HUES6 (cell line): ENCODE results near the gene ECM2.

ENCODE experiments used
- H3K27ac ChIP-seq: 2 replicates; pipeline ENCODE4 v1.7.0; 2013; ENCODE audit warnings: low read depth, mild to moderate bottlenecking, low read length, inconsistent platforms
- H3K27me3 ChIP-seq: 2 replicates; pipeline ENCODE4 v1.6.1; 2013; ENCODE audit warnings: low read length; ENCODE audit not compliant: control insufficient read depth, insufficient read depth
- H3K36me3 ChIP-seq: 2 replicates; pipeline ENCODE4 v1.6.1; 2013; ENCODE audit warnings: low read length; ENCODE audit not compliant: control insufficient read depth, insufficient read depth
- H3K4me1 ChIP-seq: 2 replicates; pipeline ENCODE4 v1.6.1; 2013; ENCODE audit warnings: low read length; ENCODE audit not compliant: control insufficient read depth, insufficient read depth
- H3K4me3 ChIP-seq: 2 replicates; pipeline ENCODE4 v1.5.1; 2013; ENCODE audit warnings: low read depth, low read length
- H3K9ac ChIP-seq: one replicate; pipeline ENCODE4 v1.6.1; 2013; ENCODE audit warnings: mild to moderate bottlenecking, low read length
- H3K9me3 ChIP-seq: 2 replicates; pipeline ENCODE4 v1.6.1; 2013; ENCODE audit warnings: low read depth, low read length; ENCODE audit not compliant: control insufficient read depth, insufficient read depth

ECM2 gene

GRCh38 chr9:92463387-92463786, 72.4 kb downstream of the ECM2 start:
- no peak overlapping the region for H3K9ac ChIP-seq
- no peaks in the 10 kb centered on the region for H3K36me3 ChIP-seq
- peaks cover 8% of the 10 kb centered on the region; the same call in 1 of the 2 replicates for H3K4me1 ChIP-seq
- H3K27ac ChIP-seq: no peak overlapping the region
- H3K9me3 ChIP-seq: no peaks in the 10 kb centered on the region
- H3K27me3 ChIP-seq: no peaks in the 10 kb centered on the region
- no peak overlapping the region for H3K4me3 ChIP-seq

GRCh38 chr9:92457576-92457975, 78.2 kb downstream of the ECM2 start:
- Histone ChIP-seq H3K4me1 (no peaks in the 10 kb centered on the region), H3K27me3 (no peaks in the 10 kb centered on the region), H3K9ac (no peak overlapping the region)

DNA sequence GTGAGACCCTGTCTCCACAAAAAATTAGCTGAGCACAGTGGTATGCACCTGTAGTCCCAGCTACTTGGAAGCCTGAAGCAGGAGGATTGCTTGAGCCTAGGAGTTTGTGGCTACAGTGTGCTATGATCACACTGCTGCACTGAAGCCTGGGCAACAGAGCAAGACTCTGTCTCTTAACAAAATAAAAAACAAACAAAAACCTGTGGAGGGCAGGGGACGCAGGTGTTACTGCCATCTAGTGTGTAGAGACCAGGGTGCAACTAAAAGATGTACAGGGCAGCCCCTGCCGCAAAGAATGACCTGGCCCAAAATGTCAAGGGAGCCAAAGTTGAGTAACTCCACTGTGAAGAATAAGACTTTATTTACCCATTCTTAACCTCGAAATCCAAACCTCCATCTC, 80.6 kb downstream of the ECM2 start:
- Histone ChIP-seq H3K36me3 (no peaks in the 10 kb centered on the region), H3K9ac (no peak overlapping the region), H3K27me3 (no peaks in the 10 kb centered on the region), H3K4me1 (no peaks in the 10 kb centered on the region), H3K9me3 (no peaks in the 10 kb centered on the region), H3K27ac (no peak overlapping the region), H3K4me3 (no peak overlapping the region)

More at GRCh38 chr9:92457576-92457975, 78.2 kb downstream of the ECM2 start:
- Histone ChIP-seq H3K36me3 (no peaks in the 10 kb centered on the region), H3K27ac (no peak overlapping the region), H3K4me3 (no peak overlapping the region), H3K9me3 (no peaks in the 10 kb centered on the region)

- Histone ChIP-seq H3K27me3 (no peaks in the 10 kb centered on the region), H3K36me3 (no peaks in the 10 kb centered on the region)
Observed at GRCh38 chr9:92446536-92446935, 89.3 kb downstream of the ECM2 start.

More at GRCh38 chr9:92446536-92446935, 89.3 kb downstream of the ECM2 start:
- Histone ChIP-seq H3K4me1 (peaks cover 7% of the 10 kb centered on the region; the same call in 1 of the 2 replicates), H3K27ac (no peak overlapping the region), H3K9ac (no peak overlapping the region), H3K4me3 (no peak overlapping the region), H3K9me3 (no peaks in the 10 kb centered on the region)
